Ramos (cell line): ENCODE results near the gene ADA.
"Not testable (repeated sequence)": the region's sequence is repeated elsewhere in the genome, so short reads cannot be mapped to it uniquely, and the experiment has no call there.

ENCODE experiments used
- in situ Hi-C: fragments of 300-500 bp; cut with MboI; formaldehyde crosslinking; loops from one replicate; pipeline ENCODE4 v1.14.3; 2022; ENCODE audit warnings: low sequenced_read_pairs; ENCODE audit not compliant: unreplicated experiment

ADA gene

DNA sequence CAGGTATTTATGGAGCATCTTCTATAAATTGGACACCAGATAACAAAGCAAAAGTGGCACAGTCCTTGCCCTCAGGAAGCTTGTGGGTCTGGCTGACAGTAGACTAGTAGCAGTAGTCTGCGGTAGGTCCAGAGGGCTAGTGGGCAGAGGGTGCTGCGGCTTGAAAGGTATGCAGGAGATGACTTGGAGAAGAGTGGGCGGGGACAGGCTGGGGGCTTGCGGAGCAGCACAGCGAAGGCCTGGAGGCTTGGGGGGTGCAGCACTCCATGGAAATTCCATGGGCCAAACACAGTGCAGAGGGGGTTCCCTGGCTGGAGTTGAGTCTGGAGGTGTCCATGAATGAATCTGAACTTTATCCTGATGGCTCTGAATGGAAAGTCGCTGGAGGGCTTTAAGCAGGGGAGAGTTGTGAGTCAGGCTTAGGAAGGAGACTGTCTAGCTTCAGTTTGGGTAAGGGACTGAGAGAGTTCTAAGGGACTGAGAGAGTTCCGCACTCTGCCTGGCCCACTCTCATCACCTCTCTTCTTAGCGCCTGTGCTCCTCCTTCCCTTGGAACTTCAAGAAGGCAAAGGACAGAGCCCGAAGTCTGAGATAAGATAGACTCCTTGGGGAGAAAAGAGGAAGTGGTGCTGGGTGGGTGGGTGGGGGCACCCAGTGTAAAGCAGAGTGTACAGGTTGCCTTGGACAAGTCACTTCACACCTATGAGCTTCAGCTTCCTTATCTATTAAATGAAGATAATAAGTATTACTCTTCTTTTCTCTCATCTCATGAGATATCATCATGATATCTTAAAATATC, 60.3 kb downstream of the ADA start:
- in situ Hi-C loops, result no loop called here

DNA sequence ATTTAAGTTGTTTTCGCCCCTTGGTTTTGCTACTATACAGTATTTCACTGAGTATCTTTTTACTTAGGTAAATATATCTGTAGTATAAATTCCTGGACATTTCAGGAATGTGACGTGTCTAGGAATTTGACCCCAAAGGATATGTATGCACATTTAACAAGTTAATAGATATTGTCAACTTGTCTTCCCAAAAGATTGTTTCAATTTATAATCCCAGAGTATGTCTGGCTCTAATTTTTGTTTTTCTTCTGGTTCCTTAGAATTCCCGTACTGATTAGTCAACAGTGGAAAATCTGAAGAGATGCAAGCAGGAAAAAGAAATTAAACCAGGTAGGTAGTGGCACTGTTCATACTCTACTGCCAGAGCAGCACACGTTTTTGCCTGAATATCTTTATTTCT, 62.0 kb downstream of the ADA start:
- in situ Hi-C loops, result no loop called here

DNA sequence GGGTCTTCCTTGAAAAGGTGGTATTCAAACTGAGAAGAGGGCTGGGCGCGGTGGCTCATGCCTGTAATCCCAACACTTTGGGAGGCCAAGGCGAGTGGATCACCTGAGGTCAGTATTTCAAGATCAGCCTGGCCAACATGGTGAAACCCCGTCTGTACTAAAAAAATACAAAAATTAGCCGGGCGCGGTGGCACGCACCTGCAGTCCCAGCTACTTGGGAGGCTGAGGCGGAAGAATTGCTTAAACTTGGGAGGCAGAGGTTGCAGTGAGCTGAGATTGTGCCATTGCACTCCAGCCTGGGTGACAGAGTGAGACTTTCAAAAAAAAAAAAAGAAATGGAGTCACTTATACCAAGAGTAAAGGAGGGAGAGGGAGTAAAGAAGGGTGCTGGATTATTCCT, 63.2 kb downstream of the ADA start:
- in situ Hi-C loops, result not testable (repeated sequence)

DNA sequence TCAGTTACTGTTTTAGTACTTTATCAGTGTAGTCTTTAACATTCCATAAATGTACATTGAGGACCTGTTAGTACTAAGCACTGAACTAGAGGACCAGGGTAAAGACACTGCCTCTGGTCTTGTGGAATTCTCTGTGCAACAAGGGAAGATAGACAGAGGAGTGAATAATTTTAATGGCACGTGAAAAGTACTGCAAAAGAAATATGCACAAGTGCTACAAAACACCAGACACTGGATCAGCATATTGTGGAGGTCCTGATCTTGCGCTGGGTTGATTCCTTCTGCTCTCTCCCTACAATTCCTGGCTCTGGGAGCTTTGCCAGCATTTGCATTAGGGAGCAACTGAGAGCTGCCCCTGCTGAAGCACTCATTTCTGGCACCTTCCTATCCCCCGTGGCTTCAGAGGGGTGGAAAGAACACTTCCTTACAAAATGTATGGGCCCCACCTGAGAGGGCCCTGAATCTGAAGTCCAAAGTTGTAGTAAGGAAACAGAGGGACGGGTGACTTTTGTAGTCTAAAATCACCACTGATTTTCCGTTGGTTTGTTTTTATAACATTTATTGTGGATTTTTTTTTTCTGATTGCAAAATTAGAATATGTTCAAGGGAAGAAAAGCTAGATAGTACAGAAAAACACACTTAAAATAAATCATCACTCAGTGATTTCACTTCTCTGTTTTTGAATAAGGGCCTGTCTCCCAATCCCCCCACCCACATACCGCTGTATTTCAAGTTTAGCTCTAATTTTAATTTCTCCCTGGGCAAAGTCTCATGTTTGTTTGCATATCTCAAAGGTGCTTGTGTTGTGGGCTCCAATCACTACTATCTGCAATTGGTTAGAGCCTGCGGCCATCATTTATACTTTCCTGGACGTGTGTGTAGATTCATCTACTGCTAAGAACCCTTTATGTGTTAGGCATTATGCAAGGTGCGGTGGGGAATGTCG, 64.2 kb downstream of the ADA start:
- in situ Hi-C loops, result no loop called here

DNA sequence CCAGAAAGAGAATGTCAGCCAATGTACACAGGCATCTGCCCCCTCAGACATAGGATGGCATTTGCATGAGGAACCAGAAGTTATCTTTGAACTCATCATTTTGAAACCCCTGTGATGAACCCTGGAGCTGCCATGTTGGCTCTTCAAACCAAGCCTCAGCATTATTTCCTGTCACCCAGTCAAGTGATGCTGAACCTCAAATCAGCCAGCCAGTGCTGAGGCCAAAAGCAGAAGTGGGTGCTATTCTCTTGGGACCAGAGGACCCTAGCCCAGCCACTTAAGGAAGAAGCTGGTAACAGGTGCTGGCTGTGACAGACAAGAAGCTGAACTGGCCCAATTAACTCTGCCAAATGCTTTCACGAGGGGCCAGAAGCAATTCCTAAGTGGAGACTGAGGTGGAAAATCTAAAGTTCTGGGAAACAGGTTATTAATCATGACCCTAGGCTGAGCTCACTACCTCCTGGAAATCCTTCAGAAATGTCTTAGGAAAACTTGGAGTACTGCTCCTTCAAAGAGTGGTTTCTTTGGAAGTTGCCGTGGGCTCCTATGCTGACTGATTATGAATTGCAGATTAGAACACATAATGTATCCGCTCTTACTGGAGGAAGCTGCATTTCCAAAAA, 65.1 kb downstream of the ADA start:
- in situ Hi-C loops, result no loop called here

DNA sequence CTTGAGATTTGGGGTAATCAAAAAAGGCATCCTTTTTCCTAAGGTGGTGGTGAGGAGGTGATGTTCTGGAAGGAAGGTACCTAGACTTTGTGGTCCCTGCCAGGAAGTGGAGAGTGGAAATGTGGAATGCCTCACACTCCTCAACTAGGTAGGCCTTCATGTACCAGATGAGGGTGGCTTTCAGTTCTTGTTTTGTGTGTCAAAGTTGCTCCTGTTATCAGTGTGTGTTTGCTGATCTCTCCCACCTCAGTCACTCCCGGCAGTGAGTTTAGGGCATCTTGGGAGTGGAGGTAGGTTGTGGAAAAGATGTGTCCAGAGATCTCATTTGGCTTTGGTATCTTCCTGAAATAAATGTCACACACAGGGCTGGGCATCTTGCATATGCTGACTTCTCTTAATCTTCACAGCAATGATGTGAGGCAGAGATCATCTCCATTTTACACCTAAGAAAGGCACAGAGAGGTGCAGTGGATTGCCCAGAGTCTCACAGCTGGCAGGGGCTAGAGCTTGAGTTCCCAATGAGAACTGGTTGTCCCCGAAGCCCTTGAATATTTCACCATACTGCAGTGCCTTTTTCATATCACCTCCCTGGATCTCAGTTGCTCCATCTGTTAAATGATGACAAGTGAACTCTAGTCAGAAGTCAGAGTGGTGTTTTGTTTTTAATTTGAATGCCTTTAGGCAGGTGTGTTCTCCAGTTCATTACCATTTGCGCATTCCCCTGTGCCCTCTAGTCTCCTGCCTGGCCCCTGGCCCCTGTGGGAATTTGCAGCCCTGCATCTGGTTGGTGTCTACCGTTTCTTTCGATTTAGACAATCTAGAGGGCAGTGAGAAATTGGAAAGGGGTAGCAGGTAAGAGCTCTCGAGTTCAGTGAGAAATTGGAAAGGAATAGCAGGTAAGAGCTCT, 66.2 kb downstream of the ADA start:
- in situ Hi-C loops, result no loop called here

DNA sequence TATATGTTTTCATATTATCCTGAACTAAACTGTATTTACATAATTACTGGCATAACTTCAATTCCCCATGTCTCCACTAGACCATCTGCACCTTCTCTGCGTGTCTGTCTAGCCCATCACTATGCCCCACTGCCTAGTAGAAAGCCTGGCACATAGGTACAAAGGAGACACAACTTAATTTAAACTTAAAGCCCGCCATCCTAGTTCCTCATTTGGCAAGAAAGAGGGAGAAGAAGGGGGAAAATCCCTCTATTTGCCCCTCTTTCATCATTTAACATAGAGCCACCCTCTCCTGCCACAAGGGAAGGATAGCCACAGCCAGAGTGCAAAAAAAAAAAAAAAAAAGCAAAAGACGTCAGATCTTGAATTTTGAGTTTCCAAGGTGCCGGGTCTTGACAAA, 67.3 kb downstream of the ADA start:
- in situ Hi-C loops, result no loop called here

DNA sequence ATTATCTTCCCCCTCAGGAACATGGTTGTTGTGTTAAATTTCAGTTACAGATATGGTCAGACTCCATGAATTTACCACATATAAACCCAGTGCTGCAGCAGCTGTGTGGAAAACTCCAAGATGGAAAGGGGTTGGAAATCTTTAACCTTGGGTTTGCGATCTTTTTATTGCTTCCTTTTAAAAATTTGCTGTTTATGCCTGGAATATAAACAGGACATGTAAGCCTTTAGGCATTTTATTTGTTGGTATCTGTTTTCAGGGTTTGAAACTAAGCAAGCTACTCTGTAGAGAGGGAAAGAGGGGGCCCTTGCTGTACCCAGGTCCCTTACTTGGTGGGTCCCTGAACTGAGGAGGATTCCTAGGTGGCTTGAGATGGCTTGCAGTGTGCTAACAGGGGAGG, 68.3 kb downstream of the ADA start:
- in situ Hi-C loops, result no loop called here

DNA sequence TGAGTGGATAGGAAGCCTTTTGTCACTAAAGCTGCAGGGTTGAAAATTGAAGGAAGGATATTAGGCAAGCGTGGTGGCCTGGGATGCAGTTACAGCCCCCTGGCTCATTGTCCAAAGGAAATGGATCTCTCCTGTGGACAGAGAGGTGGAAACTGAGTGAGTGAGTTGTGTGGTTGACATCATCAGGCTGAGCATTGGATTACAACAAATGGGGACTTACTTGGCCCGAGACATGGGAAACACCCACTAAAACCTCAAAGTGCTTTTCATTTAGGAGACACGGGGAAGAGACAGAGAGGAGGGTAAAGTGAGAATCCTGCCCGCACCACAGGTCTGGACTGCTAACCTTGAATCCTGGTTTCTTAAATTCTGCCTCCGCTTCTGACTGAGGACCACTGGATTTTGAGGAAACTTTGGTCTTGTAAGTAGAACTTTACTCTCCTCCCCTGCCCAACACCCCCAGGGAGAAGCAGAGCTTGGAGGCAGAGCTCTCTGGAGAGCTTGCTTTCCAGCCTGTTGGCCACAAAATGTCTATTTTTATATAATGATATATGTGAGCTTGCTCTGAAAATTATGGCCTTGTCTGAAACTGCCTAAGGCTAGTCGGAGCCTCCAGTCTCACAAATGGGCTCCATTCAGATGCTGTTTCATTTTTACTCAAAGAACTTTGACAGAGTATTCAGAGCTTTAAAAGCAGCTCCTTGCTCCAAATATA, 69.0 kb downstream of the ADA start, which contains the start of gene PKIG:
TSS of gene PKIG (plus strand) at position 269 of the 715 bp plus-strand sequence. CDS start 31,978 bp downstream, outside the sequence.
- in situ Hi-C loops, result no loop called here

DNA sequence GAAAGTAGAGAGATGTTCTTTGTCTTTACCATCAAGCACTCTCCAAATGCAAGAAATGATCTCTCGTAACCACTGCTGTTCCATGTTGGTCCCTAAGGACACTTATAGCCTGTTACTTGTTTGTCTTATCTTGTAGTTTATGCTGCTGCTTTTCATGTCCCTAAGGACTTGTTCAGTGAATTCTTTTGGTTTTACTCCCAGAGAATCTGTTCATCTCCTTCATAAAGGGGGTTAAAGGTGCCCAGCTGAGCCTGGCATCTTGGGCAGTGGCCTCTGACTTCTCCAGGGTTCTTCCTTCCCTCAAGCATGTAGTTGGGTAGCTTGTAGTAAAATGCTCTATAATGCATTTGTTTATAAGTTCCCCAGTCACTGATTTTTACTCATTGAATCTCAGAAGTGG, 70.0 kb downstream of the ADA start:
- in situ Hi-C loops, result no loop called here

DNA sequence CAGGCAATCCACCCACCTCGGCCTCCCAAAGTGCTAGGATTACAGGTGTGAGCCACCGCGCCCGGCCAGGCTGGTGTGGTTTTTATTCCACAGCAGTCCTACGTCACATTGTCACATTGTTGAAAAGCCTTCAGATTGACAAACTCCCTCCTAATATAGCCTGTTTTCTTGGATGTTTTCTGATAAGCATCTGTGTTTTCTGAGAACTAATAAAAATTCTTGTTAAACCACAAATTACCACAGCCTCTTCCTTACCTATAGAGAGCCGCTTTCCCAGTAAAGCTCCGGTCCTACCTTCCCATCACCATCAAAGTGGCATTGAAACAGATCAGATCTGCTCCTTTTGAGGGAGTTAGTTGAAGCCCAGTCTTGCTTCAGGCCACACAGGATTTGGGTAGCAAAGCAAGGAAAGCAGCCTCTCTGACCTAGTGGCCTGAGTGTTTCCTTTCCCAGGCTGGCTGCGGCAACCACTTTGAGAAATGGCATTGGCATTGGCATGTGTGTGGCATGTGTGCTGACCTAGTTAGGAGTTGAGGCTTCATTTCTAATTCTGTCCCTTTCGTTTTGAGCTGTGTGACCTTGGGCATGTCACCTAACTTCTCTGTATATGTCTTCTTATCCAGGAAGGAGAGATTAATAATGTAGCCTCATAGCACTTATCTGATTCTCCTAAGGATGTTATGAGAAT, 70.8 kb downstream of the ADA start:
- in situ Hi-C loops, result no loop called here

DNA sequence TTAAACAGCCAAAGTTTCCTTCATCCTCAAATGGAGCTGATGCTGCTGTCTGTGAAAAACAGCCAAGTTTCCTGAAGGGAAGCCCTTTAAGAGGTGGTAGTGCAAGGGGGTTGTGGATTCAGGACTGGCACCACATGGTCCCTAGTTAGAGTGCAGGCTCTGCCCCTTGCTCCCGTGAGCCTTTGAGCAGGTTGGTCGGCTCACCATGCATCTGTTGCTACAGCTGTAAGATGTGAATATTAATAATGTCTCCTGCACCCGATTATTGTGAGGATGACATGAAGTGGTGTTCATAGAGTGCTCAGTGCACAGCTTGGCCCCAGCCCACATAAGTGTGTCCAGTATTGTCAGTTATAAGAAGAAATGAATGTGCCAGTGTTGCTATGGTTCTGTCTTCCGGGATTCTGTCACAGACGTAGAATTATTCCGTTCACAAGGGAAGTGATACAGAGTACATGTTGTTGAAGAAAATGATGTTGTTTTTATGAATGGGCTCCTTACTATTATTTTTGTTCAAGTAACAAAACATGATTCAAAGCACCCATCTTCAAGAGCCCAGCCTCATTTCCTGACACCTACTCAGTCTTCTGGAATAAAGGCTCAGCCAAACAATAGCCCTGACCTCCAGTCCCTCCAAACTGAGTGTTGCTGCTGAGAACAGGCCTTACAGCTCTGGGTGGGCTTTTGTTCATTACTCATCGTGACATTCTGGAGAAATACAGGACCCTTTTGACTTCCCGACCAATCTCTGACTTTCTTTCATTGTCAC, 72.0 kb downstream of the ADA start:
- in situ Hi-C loops, result no loop called here

DNA sequence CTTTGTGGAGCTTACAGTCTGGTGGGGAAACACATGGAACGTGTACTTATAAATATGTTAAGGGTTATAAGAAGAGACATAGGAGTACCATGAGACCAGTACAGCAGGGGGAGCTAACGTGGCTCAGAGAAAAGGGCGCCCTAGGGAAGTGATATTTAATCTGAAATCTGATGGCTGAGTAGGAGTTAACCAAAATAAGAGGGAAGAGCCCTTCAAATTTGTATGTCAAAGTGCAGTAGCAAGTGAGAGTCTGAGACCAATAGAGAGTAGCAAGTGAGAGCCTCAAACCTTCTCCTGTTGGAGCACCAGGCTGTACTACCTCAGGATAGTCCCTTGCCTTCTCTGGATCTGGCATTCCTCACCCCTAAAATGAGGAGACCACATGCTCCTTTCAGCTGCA, 75.2 kb downstream of the ADA start:
- in situ Hi-C loops, result no loop called here

DNA sequence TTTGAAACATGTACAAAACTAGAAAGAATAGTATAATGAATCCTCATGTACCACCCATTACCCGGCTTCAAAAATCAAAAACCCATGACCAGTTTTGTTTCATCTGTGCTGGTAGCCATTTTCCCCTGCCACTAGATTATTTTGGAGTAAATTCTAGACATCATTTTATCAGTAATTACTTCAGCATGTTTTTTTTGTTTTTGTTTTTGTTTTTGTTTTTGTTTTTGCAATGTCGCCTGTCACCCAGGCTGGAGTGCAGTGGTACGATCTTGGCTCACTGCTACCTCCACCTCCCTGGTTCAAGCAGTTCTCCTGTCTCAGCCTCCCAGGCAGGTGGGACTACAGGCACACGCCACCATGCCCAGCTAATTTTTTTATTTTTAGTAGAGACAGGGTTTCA, 77.1 kb downstream of the ADA start:
- in situ Hi-C loops, result no loop called here

DNA sequence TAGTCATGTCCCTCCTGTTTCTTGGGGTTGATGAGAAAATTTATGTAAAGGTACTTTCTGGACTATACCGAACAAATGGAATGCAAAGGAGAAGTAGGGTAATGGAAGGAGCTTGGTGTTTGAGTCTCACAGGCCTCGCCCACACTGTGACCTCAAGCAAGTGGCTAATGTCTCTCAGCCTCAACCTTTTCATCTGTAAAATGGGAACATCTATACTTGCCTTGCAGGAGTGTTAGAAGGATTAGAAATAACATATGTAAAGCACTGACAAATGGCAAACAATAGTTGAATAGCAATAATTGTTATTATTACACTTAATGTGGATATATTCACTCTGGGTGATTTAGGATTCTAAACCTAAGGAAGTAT, 78.0 kb downstream of the ADA start:
- in situ Hi-C loops, result no loop called here

DNA sequence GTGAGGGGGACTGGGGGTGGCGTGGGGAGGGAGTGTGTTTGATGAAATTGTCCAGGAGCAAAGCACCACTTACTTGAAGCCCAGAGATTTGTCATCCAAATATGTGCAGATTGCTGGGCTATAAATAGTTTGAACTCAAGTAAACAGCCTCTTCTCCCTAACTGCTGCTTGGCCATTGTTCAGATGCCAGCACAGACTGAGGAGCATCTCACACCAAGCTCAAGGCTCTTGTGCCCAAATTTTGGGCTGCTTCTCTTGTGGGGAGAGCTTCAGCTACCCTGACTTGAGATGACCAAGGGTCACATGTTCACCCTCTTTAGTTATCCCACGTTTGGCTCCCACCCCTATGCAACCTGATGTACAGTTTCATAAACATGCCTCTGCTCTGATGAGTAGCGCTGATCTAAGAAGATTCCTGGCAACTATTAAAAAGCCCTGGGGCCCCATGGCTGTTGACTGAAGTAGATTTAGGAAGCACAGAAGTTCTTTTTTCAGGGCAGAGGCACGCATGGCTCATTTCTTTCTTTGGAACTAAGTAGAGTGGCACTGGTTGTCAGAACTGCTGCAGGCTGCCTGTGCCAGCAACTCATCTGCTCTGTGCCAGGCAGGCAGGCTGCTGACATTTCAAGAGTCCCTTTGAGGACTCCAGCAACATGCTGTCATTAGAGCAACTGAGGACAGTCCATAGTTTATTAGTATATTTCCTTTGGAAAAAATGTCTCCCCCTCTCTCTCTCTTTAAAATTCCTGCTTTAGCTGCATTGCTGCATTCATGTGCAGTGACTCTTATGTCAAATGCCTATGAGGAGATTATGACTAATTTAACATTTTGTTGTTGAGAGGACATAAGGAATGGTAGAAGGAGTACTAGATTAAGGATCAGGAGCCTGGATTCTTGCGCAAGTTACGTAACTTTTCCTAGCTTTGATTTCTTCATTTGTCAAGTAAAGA, 78.7 kb downstream of the ADA start:
- in situ Hi-C loops, result no loop called here
